ENCODE results near the gene MC5R.
A peak's percentile ranks its signal among the peaks of the same experiment; 100 is the strongest.
"Not testable (repeated sequence)": the region's sequence is repeated elsewhere in the genome, so short reads cannot be mapped to it uniquely, and the experiment has no call there.

Gene MC5R

GRCh38 chr18:13849791-13850190 is 25.8 kb downstream of the MC5R start:
- DNase-seq (ENCODE audit: low spot score) = no peak

DNA sequence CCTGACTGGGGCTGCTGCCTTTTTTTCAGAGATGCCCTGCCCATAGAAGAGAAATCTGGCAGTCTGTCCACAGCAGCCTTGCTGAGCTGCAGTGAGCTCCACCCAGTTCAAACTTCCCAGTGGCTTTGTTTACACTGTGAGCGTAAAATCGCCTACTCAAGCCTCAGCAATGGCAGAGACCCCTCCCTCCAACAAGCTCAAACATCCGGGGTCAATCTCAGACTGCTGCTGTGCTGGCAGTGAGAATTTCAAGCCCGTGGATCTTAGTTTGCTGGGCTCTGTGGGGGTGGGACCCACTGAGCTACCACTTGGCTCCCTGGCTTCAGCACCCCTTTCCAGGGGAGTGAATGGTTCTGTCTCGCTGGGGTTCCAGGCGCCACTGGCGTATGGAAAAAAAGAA is 38.9 kb downstream of the MC5R start:
- not testable (repeated sequence) for DNase-seq (ENCODE audit: low spot score)

GRCh38 chr18:13868501-13869271 is 44.7 kb downstream of the MC5R start:
- DNase-seq (ENCODE audit: low spot score) = peak; percentile 42

DNA sequence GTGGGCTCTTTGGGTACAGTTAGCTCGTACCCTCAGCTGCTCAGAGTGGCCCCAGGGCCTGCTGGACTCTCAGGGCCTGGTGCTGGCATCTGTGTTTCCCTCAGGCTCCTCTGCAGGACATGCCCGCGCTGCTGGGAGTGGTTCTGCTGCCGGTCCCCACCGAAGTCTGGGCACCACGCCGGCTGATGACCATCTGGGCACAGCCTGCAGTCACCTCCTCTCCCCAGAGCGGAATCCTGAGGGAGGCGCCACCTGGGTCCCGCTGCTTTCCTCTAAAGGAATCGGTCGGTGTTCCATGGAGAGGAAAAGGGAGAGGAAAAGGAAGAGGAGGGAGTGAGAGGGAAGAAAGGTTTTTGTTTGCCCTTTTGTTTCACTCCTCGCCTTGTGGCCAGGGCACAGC is 47.8 kb downstream of the MC5R start:
- DNase-seq (ENCODE audit: low spot score) = peak; percentile 17

- DNase-seq (ENCODE audit: low spot score) = no peak
Measured at GRCh38 chr18:13872373-13872772, 48.4 kb downstream of the MC5R start.

- DNase-seq (ENCODE audit: low spot score) = peak; percentile 36
Measured at GRCh38 chr18:13872932-13873331, 49.0 kb downstream of the MC5R start.

DNA sequence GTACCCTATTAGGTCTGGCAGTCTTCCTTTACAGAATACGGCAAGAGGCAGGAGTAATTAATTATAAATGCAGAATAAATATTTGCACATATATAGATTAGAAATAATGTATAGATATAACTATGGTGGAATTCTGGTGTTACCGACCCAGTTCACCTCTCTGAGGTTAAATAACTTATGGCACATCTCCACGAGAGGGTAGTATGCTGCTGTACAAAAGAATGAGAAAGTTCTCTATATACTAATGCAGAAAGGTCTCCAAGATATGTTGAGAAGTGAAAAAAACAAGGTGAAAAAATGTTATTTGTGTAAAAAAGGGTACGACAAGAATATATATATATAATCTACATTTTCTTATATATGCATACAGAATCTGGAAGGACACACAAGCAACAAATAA is 50.6 kb downstream of the MC5R start:
- no peak for DNase-seq (ENCODE audit: low spot score)
